Measurements from ENCODE around the gene GLIS1.

DNA sequence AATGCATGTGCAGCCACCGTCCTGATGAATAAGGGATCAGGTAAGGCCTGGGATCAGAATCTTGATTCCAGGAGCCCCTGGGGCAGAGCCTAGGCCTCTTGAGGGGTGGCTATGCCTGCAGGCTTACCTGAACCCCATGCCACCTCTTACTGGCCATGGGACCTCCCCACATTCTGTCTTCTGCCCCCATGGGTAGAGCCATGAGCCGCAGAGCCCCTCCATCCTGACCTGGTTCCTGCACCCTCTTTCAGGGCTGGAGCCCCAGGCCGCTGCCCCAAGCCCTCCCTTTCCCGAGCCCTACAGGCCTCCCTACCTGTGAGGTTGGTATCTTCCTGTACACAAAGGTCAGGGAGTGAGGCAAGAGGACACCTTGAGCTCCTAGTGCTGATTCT lies 159.0 kb downstream of the GLIS1 start:
- no peak for TF ChIP-seq SIX5 (IDR thresholded peaks at IDR 0.05; ENCODE audit: low read depth, low read length)
- TF ChIP-seq EZH2 (IDR thresholded peaks at IDR 0.05; ENCODE audit: low read depth, low read length, severe bottlenecking): no peak
- TF ChIP-seq GABPA (IDR thresholded peaks at IDR 0.05; ENCODE audit: borderline replicate concordance, insufficient read depth, low read length): no peak
- TF ChIP-seq, protein P1, sequence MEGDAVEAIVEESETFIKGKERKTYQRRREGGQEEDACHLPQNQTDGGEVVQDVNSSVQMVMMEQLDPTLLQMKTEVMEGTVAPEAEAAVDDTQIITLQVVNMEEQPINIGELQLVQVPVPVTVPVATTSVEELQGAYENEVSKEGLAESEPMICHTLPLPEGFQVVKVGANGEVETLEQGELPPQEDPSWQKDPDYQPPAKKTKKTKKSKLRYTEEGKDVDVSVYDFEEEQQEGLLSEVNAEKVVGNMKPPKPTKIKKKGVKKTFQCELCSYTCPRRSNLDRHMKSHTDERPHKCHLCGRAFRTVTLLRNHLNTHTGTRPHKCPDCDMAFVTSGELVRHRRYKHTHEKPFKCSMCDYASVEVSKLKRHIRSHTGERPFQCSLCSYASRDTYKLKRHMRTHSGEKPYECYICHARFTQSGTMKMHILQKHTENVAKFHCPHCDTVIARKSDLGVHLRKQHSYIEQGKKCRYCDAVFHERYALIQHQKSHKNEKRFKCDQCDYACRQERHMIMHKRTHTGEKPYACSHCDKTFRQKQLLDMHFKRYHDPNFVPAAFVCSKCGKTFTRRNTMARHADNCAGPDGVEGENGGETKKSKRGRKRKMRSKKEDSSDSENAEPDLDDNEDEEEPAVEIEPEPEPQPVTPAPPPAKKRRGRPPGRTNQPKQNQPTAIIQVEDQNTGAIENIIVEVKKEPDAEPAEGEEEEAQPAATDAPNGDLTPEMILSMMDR (IDR thresholded peaks at IDR 0.05; ENCODE audit: control extremely low read depth in 1 of 3, insufficient read depth in 1 of 3, low read depth in 1 of 3, low read length in 3 of 3): no peak
- no peak for TF ChIP-seq FOSL1 (IDR thresholded peaks at IDR 0.05; ENCODE audit: insufficient read depth, low read depth, low read length)
- TF ChIP-seq YY1 (IDR thresholded peaks at IDR 0.05; ENCODE audit: low read depth, low read length): no peak

All from H1 (cell line).